ENCODE data around the gene HK1. TPM values are rescaled to one million over a fixed set of nuclear protein-coding genes. Genes with fewer than 3 reads are reported as not detected.

Gene HK1
- total RNA-seq, 1 experiment from 2014 or later = 98.8 TPM

- no peak overlapping the region for H2BK15ac ChIP-seq (ENCODE audit: low read depth, low read length)
- H2BK120ac ChIP-seq (ENCODE audit: low read depth, low read length, poor library complexity, severe bottlenecking) = no peak overlapping the region
- no peak overlapping the region for H2BK12ac ChIP-seq (ENCODE audit: insufficient read length, low read depth, low read length)
- H2BK20ac ChIP-seq (ENCODE audit: low read depth, low read length, poor library complexity, severe bottlenecking) = no peak overlapping the region
- H4K20me1 ChIP-seq (ENCODE audit: control insufficient read depth, insufficient read depth, insufficient read length) = no peaks in the 10 kb centered on the region
- H4K5ac ChIP-seq (ENCODE audit: insufficient read length, low read depth, low read length) = no peak overlapping the region
- H3K18ac ChIP-seq (ENCODE audit: insufficient read length, low read depth, low read length) = no peak overlapping the region
- H3T11ph ChIP-seq (ENCODE audit: low read length) = no peak overlapping the region
- peak overlapping the region in 2 of 3 experiments; percentile 67 to 87; a peak in 3 of 7 replicates for H3K27ac Mint-ChIP-seq
- H2BK5ac ChIP-seq (ENCODE audit: insufficient read length, low read length) = no peak overlapping the region
- no peak overlapping the region for H3K4me2 ChIP-seq (ENCODE audit: insufficient read depth, insufficient read length, low read length)
- peaks cover 5% of the 10 kb centered on the region for H3K79me1 ChIP-seq (ENCODE audit: insufficient read depth, low read depth, low read length, poor library complexity, severe bottlenecking)
- H3K14ac ChIP-seq (ENCODE audit: insufficient read depth, low read length) = no peak overlapping the region
- no peak overlapping the region for H3K23ac ChIP-seq (ENCODE audit: insufficient read length, low read depth, low read length)
- H3K27me3 Mint-ChIP-seq (ENCODE audit: low read depth) = no peaks in the 10 kb centered on the region
- DNase-seq = no peak
- no peak overlapping the region for H3K56ac ChIP-seq (ENCODE audit: insufficient read length, low read depth, low read length)
- H3K27me3 ChIP-seq (ENCODE audit: insufficient read depth, low read length) = no peaks in the 10 kb centered on the region
- WGBS (ENCODE audit: extremely low coverage, insufficient read length, low lambda C conversion rate) = no CpG with 5 or more reads among the region's 4 CpGs
- no peak overlapping the region for H3K9ac ChIP-seq (ENCODE audit: extremely low read depth, insufficient read length, low read length)
- no peaks in the 10 kb centered on the region for H3K23me2 ChIP-seq (ENCODE audit: insufficient read length, low read depth, low read length, poor library complexity, severe bottlenecking)
- no peak overlapping the region for H3K4me3 Mint-ChIP-seq
- peaks cover 4% of the 10 kb centered on the region; the same call in 1 of the 2 replicates for H3K79me2 ChIP-seq (ENCODE audit: insufficient read depth, low read length)
- peaks cover 27 to 36% of the 10 kb centered on the region in 2 experiments for H3K4me1 Mint-ChIP-seq
- H3K9me3 Mint-ChIP-seq = no peaks in the 10 kb centered on the region
- H3K36me3 Mint-ChIP-seq (ENCODE audit: insufficient read depth in 1 of 3, low read depth in 3 of 3) = peaks cover 8 to 26% (median 17%) of the 10 kb centered on the region in 3 experiments; a peak in 6 of 7 replicates
- H4K8ac ChIP-seq (replicated peaks; ENCODE audit: insufficient read length, low read depth, low read length) = no peak overlapping the region
- H3K4me1 ChIP-seq (ENCODE audit: insufficient read depth, low read length) = no peaks in the 10 kb centered on the region; the same call in 1 of the 2 replicates
- H4K91ac ChIP-seq (ENCODE audit: insufficient read length, low read depth, low read length) = no peak overlapping the region
- no peaks in the 10 kb centered on the region for H3K9me3 ChIP-seq (ENCODE audit: control insufficient read depth, low read depth, low read length)
- H3K27ac ChIP-seq (ENCODE audit: insufficient read length, low read depth, low read length) = no peak overlapping the region
- H2AFZ ChIP-seq (ENCODE audit: low read length) = no peak overlapping the region
- H2AK5ac ChIP-seq (ENCODE audit: insufficient read length, low read length) = no peak overlapping the region
- no peak for TF ChIP-seq CTCF (conservative IDR thresholded peaks at IDR 0.05)
- H3K4ac ChIP-seq (ENCODE audit: low read depth, low read length) = no peak overlapping the region
These were observed 74.4 kb downstream of the HK1 start for GRCh38 chr10:69352569-69353264.

Data from H9 (cell line).